ENCODE results near the gene EI24. TPM values are rescaled to one million over a fixed set of nuclear protein-coding genes. Genes with fewer than 3 reads are reported as not detected.

The EI24 gene
- total RNA-seq, 3 donors from 2014 or later, result 88.5 to 111 (median 94.1) TPM

DNA sequence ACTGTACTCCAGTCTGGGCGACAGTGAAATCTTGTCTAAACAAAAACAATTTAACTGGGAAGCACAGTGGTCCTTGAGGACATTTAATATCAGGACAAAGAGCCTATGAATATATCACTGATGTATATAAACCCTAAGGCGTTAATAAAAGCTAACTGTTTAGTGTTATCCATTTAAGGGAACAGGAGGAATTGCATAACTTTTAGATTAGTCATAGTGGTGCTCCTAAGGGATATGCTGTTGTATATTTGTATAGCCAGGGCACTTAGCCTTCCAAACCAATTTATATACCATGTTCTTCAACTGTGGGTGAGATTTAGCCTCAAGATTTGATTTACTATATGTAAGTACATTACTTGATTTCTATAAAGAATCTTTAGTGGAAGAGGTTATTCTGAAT is 52.7 kb downstream of the EI24 start:
- Histone ChIP-seq H3K4me3 (no peak overlapping the region), H3K27me3 (no peaks in the 10 kb centered on the region), H3K9me3 (no peaks in the 10 kb centered on the region), H3K36me3 (peaks cover 7% of the 10 kb centered on the region), H3K27ac (no peak overlapping the region), H3K4me1 (no peaks in the 10 kb centered on the region)
- intact Hi-C loops (cut with DNase I; ENCODE audit: low total_unique reads), result loop anchor here (2.0 kb wide), 1 partner anchor 63 kb away; no protein-coding TSS in a partner anchor
- DNase-seq (ENCODE audit: low spot score in 2 of 2), result no peak
- TF ChIP-seq POLR2A (IDR thresholded peaks at IDR 0.05), result no peak
- TF ChIP-seq POLR2AphosphoS5 (IDR thresholded peaks at IDR 0.05), result no peak
- TF ChIP-seq, protein P1, sequence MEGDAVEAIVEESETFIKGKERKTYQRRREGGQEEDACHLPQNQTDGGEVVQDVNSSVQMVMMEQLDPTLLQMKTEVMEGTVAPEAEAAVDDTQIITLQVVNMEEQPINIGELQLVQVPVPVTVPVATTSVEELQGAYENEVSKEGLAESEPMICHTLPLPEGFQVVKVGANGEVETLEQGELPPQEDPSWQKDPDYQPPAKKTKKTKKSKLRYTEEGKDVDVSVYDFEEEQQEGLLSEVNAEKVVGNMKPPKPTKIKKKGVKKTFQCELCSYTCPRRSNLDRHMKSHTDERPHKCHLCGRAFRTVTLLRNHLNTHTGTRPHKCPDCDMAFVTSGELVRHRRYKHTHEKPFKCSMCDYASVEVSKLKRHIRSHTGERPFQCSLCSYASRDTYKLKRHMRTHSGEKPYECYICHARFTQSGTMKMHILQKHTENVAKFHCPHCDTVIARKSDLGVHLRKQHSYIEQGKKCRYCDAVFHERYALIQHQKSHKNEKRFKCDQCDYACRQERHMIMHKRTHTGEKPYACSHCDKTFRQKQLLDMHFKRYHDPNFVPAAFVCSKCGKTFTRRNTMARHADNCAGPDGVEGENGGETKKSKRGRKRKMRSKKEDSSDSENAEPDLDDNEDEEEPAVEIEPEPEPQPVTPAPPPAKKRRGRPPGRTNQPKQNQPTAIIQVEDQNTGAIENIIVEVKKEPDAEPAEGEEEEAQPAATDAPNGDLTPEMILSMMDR (IDR thresholded peaks at IDR 0.05), result no peak

DNA sequence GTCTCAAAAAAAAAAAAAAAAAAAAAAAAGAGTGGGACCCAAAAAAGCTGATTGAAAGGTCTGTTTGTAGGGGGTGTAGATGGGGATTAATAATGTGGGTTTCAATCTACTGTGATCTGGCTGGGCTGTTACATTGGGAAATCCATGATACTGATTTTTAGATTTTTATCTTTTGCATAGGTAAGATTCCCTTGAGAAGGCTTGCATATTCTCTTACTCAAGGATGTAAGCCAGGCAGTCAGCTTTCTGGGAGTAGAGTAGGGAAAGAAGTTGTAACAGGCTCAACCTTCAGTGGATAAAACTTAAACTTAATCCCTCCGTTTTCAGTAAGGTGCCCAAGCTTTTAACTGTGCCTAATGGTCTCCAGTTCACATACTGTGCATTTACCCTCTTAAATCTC is 53.8 kb downstream of the EI24 start:
- Histone ChIP-seq H3K4me1 (no peaks in the 10 kb centered on the region), H3K27me3 (no peaks in the 10 kb centered on the region), H3K36me3 (peaks cover 7% of the 10 kb centered on the region), H3K4me3 (no peak overlapping the region), H3K27ac (no peak overlapping the region), H3K9me3 (no peaks in the 10 kb centered on the region)
- TF ChIP-seq, protein P1 (IDR thresholded peaks at IDR 0.05), result no peak
- no peak for TF ChIP-seq POLR2AphosphoS5 (IDR thresholded peaks at IDR 0.05)
- no peak for TF ChIP-seq POLR2A (IDR thresholded peaks at IDR 0.05)
- intact Hi-C loops (cut with DNase I; ENCODE audit: low total_unique reads), result loop anchor here (2.0 kb wide), 1 partner anchor 64 kb away; no protein-coding TSS in a partner anchor
- no peak for DNase-seq (ENCODE audit: low spot score in 2 of 2)

DNA sequence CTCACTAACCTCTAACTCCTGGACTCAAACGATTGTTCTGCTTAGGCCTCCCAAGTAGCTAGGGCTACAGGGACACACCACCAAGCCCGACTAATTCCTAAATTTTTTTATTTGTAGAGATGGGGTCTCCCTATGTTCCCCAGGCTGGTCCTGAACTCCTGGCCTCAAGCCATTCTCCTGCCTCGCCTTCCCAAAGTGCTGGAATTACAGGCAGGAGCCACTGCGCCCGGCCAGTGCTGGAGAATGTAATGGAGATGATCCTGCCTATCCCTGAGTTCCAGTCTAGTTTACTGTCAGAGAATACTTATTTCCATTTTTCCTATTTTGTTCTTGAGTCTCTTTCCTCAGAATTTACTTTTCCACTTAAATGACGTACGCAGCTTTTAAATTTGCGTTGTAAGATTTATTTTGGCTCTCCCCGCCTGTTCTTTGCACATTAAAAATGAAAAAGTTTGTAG is 55.5 kb downstream of the EI24 start, which contains the start of gene CHEK1:
CHEK1 (plus strand) TSS at position 408 of the 458 bp plus-strand sequence. CDS start 1,606 bp downstream, outside the sequence.
- no peak for DNase-seq (ENCODE audit: low spot score in 2 of 2)
- Histone ChIP-seq H3K27ac (peak within 1 kb of the TSS; percentile 92 to 98), H3K4me3 (peak within 1 kb of the TSS; percentile 69 to 94 (median 82)), H3K36me3 (peaks cover 3% of the 10 kb centered on the region), H3K27me3 (no peaks in the 10 kb centered on the region), H3K4me1 (no peaks in the 10 kb centered on the region), H3K9me3 (no peaks in the 10 kb centered on the region)
- intact Hi-C loops (cut with DNase I; ENCODE audit: low total_unique reads), result no loop called here
- TF ChIP-seq, protein P1 (IDR thresholded peaks at IDR 0.05), result no peak
- TF ChIP-seq POLR2A (IDR thresholded peaks at IDR 0.05) (no peak), POLR2AphosphoS5 (IDR thresholded peaks at IDR 0.05) (no peak)

DNA sequence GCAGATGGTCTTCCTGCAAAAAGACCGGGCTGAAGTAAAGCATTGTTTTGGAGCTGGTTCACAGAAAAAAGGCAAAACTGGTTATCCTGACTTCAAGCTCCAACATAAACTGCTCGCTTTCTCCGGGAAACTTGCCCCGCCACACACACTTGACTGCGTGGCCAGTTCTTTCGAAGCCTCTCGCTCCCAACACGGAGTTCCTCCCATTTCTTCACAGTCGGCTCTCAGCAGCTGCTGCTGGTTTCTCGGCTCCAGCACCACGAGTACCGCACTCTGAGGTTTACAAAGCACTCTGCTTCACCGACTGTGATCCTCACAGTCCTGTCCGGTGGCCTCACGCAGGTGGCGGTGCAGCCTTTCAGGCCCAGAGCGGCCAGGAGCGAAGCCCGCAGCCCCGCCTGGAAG is 56.0 kb downstream of the EI24 start:
- no peak for DNase-seq (ENCODE audit: low spot score in 2 of 2)

More for the DNA sequence above, 56.0 kb downstream of the EI24 start:
- no peak for TF ChIP-seq POLR2A (IDR thresholded peaks at IDR 0.05)
- TF ChIP-seq, protein P1 (IDR thresholded peaks at IDR 0.05), result no peak
- TF ChIP-seq POLR2AphosphoS5 (IDR thresholded peaks at IDR 0.05), result no peak
- H3K27ac ChIP-seq, result peak overlapping the region; percentile 92 to 98
- H3K27me3 ChIP-seq, result no peaks in the 10 kb centered on the region
- no peaks in the 10 kb centered on the region for H3K4me1 ChIP-seq
- intact Hi-C loops (cut with DNase I; ENCODE audit: low total_unique reads), result no loop called here
- H3K36me3 ChIP-seq, result no peaks in the 10 kb centered on the region
- H3K9me3 ChIP-seq, result no peaks in the 10 kb centered on the region
- H3K4me3 ChIP-seq, result peak overlapping the region; percentile 69 to 94 (median 82)
